OCI-LY7 (cell line): Measurements from ENCODE around the gene GMPR2. TPM values are rescaled to one million over a fixed set of nuclear protein-coding genes. Genes with fewer than 3 reads are reported as not detected.

Source experiments
- BruUV-seq: library from RNA; stranded (reverse); fragments of 400-500 nt; replicated peaks from 2 replicates; lab custom pipeline; 2021; lab: Mats Ljungman, UMichigan
- CTCF ChIA-PET: fragments of 300-600 bp; sonication (Branson Sonifier 250); formaldehyde crosslinking; loops from one replicate; lab custom pipeline; 2022; ENCODE audit warnings: antibody characterized with exemption; ENCODE audit not compliant: unreplicated experiment; lab: Charles Lee
- POLR2A ChIA-PET: fragments of 300-600 bp; sonication (Branson Sonifier 250); formaldehyde crosslinking; loops from one replicate; lab custom pipeline; 2022; ENCODE audit warnings: antibody characterized with exemption; lab: Charles Lee
- DNase-seq: peaks from one replicate; pipeline ENCODE4 v3.0.0-alpha.2; 2015; ENCODE audit warnings: low spot score
- H2AFZ ChIP-seq: fragments of 200-600 bp; sonication (generic), shearing (Covaris generic); 2 replicates; pipeline ENCODE4 v1.6.1; 2014; ENCODE audit warnings: mild to moderate bottlenecking, antibody characterized with exemption, low read length, moderate library complexity
- H3K27ac ChIP-seq: fragments of 200-600 bp; sonication (generic); 2 replicates; pipeline ENCODE4 v1.5.1; 2014; ENCODE audit warnings: mixed run types, low read depth, mild to moderate bottlenecking, moderate library complexity, low read length, inconsistent platforms; ENCODE audit not compliant: poor library complexity, severe bottlenecking
- H3K36me3 ChIP-seq: fragments of 200-600 bp; sonication (generic); 2 replicates; pipeline ENCODE4 v1.6.1; 2014; ENCODE audit warnings: mild to moderate bottlenecking, antibody characterized with exemption, low read length, moderate library complexity, mixed read lengths; ENCODE audit not compliant: insufficient read depth
- H3K4me1 ChIP-seq: fragments of 200-600 bp; sonication (generic); 2 replicates; pipeline ENCODE4 v1.5.1; 2014; ENCODE audit warnings: mild to moderate bottlenecking, low read length; ENCODE audit not compliant: insufficient read depth, poor library complexity, severe bottlenecking
- H3K4me2 ChIP-seq: fragments of 200-600 bp; sonication (generic); 2 replicates; pipeline ENCODE4 v1.6.1; 2014; ENCODE audit warnings: mild to moderate bottlenecking, low read length
- H3K4me3 ChIP-seq: fragments of 200-600 bp; sonication (generic); 2 replicates; pipeline ENCODE4 v1.5.1; 2014; ENCODE audit warnings: mild to moderate bottlenecking, low read depth, low read length; ENCODE audit not compliant: poor library complexity, severe bottlenecking
- H3K79me2 ChIP-seq: fragments of 200-600 bp; sonication (generic); 2 replicates; pipeline ENCODE4 v1.6.1; 2016; ENCODE audit warnings: low read depth, mild to moderate bottlenecking, low read length, moderate library complexity, mixed read lengths; ENCODE audit not compliant: insufficient read depth
- H3K9me2 ChIP-seq: fragments of 200-600 bp; sonication (generic); 2 replicates; pipeline ENCODE4 v1.6.1; 2016; ENCODE audit warnings: mild to moderate bottlenecking, low read length, mixed read lengths; ENCODE audit not compliant: insufficient read depth
- H3K9me3 ChIP-seq: fragments of 200-600 bp; sonication (generic); 2 replicates; pipeline ENCODE4 v1.6.1; 2014; ENCODE audit warnings: mild to moderate bottlenecking, mixed run types, low read length, mixed read lengths
- H4K20me1 ChIP-seq: fragments of 200-600 bp; sonication (generic); 2 replicates; pipeline ENCODE4 v1.6.1; 2014; ENCODE audit warnings: mild to moderate bottlenecking, antibody characterized with exemption, low read length, moderate library complexity, mixed read lengths; ENCODE audit not compliant: insufficient read depth
- CTCF ChIP-seq: fragments of 200-600 bp; sonication (generic); conservative IDR thresholded peaks from 2 replicates; pipeline ENCODE4 v1.5.1; 2014; ENCODE audit warnings: mild to moderate bottlenecking, antibody characterized with exemption, low read length, moderate library complexity, mixed read lengths
- EZH2phosphoT487 ChIP-seq: fragments of 200-600 bp; sonication (generic); IDR thresholded peaks from 2 replicates; pipeline ENCODE4 v1.6.1; 2018; ENCODE audit warnings: low read depth, borderline replicate concordance, mild to moderate bottlenecking, mixed run types, antibody characterized with exemption, low read length, moderate library complexity, mixed read lengths
- intact Hi-C: fragments of 100-400 bp; cut with micrococcal nuclease; formaldehyde crosslinking; loops from one replicate; pipeline ENCODE4 v1.10.0; 2022; ENCODE audit not compliant: unreplicated experiment
- total RNA-seq, 2 experiments: library from RNA; depleted of rRNA in 1 of 2; stranded (reverse); fragments of >200 nt in 1 of 2; shearing (Covaris generic) in 1 of 2; gene quantifications; 2 replicates each; pipeline ENCODE4 v1.2.3, GENCODE V29; 2014 to 2022

Gene GMPR2
- total RNA-seq, 2 experiments from 2014 or later: 51.4 to 62.3 TPM

GRCh38 chr14:24254630-24255392, 22.1 kb downstream of the GMPR2 start:
- POLR2A ChIA-PET: interaction anchor here (1.4 kb wide), 1 partner anchor 12 kb away, joined by 3 read pairs; the partner anchor contains the start of gene TINF2
- no peaks in the 10 kb centered on the region for H3K9me2 ChIP-seq
- no peak overlapping the region for H3K4me2 ChIP-seq
- H2AFZ ChIP-seq: no peak overlapping the region
- H3K9me3 ChIP-seq: no peaks in the 10 kb centered on the region
- H3K27ac ChIP-seq: no peak overlapping the region
- no TSS peak for BruUV-seq
- CTCF ChIA-PET: no interaction called here
- no peaks in the 10 kb centered on the region for H3K79me2 ChIP-seq
- H3K36me3 ChIP-seq: no peaks in the 10 kb centered on the region
- H3K4me1 ChIP-seq: no peaks in the 10 kb centered on the region
- no peak for TF ChIP-seq CTCF
- no peak overlapping the region for H3K4me3 ChIP-seq
- no peak for DNase-seq
- H4K20me1 ChIP-seq: no peaks in the 10 kb centered on the region
- intact Hi-C loops: no loop called here

- no peaks in the 10 kb centered on the region for H4K20me1 ChIP-seq
- POLR2A ChIA-PET: interaction anchor here (1.4 kb wide), 1 partner anchor 13 kb away, joined by 3 read pairs; the partner anchor contains the start of gene TINF2
- TF ChIP-seq CTCF: no peak
- TF ChIP-seq EZH2phosphoT487: no peak
These were observed 22.7 kb downstream of the GMPR2 start for GRCh38 chr14:24255438-24255837.

More at GRCh38 chr14:24255438-24255837, 22.7 kb downstream of the GMPR2 start:
- no peaks in the 10 kb centered on the region for H3K36me3 ChIP-seq
- H3K4me1 ChIP-seq: no peaks in the 10 kb centered on the region
- no peaks in the 10 kb centered on the region for H3K9me2 ChIP-seq
- H3K79me2 ChIP-seq: no peaks in the 10 kb centered on the region
- H3K4me2 ChIP-seq: no peak overlapping the region
- CTCF ChIA-PET: no interaction called here
- H3K27ac ChIP-seq: no peak overlapping the region
- intact Hi-C loops: no loop called here
- H3K4me3 ChIP-seq: no peak overlapping the region
- no peak overlapping the region for H2AFZ ChIP-seq
- DNase-seq: no peak
- no TSS peak for BruUV-seq
- no peaks in the 10 kb centered on the region for H3K9me3 ChIP-seq
